GM19328 (cell line): Measurements from ENCODE around the gene INPP5E.
A peak's percentile ranks its signal among the peaks of the same experiment; 100 is the strongest.
"Not testable (repeated sequence)": the region's sequence is repeated elsewhere in the genome, so short reads cannot be mapped to it uniquely, and the experiment has no call there.

ENCODE experiments used
- ATAC-seq: cut with Tn5 transposase; IDR thresholded peaks from one replicate; pipeline ENCODE4 v1.9.1; 2021; ENCODE audit warnings: mild to moderate bottlenecking, moderate library complexity; ENCODE audit not compliant: unreplicated experiment

INPP5E gene

GRCh38 chr9:136407911-136408310, 31.7 kb downstream of the INPP5E start:
- ATAC-seq, result no peak

DNA sequence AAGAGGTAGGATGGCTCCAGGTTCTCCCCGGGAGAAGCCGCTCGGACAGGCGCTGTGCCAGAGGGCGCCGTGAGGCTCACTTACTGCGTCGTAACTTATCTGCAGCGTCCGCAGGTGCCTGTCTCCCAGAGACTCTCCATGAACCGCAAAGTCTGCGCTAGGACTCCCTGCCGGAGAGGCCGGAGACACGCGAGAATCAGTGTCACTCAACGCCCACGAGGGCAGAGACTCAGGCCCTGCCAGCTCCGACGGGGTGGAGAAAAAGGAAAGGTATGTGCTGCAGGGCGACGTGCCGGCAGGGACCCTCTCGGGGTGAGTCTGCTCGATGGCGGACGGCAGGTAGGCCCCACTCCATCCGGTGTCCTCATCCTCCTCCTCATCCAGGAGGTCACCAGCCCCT, 32.6 kb downstream of the INPP5E start:
- ATAC-seq, result not testable (repeated sequence)

DNA sequence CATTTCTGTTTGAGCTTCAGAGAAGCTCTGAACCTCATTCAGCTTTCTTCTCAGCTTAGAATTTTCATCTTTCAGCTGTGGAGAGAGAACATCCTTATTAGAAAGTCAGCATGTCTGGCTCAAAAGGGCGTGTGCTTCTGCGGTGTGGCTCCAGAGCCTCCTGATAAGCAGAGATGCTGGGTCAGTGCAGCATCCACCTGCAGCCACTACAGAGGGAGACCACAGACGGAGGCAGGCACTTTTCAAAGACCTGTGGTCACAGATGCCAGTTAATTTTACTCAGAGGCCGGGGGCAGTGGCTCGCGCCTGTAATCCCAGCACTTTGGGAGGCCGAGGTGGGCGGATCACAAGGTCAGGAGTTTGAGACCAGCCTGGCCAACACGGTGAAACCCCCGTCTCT, 33.7 kb downstream of the INPP5E start:
- not testable (repeated sequence) for ATAC-seq

DNA sequence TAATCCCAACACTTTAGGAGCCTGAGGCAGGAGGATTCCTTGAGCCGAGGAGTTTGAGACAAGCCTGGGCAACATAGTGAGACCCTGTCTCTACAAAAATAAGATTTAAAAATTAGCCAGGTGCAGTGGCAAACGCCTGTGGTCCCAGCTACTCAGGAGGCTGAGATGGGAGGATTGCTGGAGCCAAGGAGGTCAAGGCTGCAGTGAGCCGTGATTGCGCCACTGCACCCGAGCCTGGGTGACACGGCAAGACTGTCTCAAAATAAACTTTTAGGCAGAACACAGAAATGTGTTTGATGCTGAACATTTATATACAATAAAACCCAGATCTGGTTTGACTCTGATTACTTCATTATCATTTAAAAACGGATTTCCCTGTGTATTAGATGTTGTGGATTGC, 34.2 kb downstream of the INPP5E start:
- ATAC-seq, result no peak

DNA sequence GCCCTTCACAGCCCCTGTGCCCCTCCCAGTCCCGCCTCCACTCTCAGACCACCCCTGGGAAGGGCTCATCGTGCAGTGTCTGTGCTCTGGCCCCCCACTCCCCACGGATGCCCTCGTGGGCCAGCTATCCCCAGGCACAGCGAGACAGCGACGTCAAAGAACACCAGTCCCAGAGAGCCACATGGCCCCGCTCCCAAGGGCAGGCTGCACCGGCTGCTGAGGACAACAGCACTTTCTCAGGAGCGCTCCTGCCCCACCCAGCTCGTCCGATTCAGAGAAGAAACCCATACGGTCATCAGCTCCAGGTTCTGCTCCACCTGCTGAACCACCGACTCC, 34.9 kb downstream of the INPP5E start:
- no peak for ATAC-seq

DNA sequence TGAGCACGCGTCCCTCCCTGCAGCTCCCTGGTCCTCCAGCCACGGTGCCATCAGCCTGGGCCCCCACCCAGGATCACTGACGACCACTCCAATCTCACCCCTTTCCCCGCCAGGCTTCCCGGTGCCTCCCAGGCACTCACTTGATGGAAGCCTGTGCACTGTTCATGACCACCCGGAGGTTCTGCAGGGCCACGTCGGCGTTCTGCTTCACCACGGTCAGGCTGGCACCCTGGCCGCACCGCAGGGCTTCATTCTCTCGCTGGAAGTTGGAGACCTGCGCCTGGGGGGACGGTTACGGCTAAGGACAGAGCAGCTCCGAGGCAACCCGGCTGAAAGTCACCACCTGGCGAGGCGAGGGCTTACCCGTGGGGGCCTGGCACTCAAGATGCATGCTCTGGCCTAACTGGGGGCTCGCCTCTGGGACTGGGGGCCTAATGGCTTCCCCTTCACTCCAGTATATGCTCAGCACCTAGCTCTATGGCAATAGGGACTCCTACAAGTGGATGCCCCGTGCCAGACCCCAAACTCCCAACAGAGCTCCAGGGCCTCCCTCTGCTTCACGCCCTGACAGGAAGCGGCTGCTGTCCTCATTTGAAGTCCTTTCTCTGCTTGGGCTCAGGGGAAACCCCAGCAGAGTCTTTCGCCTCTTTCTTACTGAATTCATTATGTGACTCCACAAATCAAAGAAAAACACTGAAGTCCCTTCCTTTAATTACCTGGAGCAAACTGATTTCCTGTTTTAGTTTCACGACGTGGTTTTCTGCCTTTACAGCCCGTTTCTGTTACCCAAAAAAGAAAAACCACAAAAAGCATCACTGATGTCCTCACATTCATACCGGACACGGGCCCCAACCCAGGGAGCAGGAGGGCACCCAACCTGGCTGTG, 35.5 kb downstream of the INPP5E start:
- no peak for ATAC-seq

GRCh38 chr9:136403538-136403914, 36.1 kb downstream of the INPP5E start:
- no peak for ATAC-seq

DNA sequence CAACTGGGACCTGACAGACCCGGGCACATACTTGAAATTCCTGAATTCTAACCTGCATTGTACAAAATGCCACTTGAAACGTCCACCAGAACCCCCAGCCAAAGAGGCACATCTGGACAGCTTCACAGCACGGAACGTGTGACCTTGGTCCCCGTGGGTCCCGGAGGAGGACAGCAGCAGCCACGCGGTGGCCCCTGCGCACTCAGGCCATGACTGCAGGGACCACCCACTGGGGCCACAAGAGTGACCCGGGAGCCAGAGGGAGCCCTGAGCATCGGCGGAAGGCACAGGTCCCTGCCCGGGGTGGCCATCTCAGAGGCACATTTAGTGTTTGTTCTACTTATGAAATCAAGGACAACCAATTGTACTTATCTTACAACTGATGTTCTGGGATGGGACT, 37.6 kb downstream of the INPP5E start:
- no peak for ATAC-seq

- no peak for ATAC-seq
Measured at GRCh38 chr9:136401173-136401922, 38.3 kb downstream of the INPP5E start.

GRCh38 chr9:136400038-136400834, 39.4 kb downstream of the INPP5E start, which contains the start of gene SNAPC4:
SNAPC4 (minus strand) TSS chr9:136400170; CDS start chr9:136398428, 1,742 bp downstream.
- peak; percentile 72 for ATAC-seq

GRCh38 chr9:136399176-136400037, 40.2 kb downstream of the INPP5E start:
- ATAC-seq, result peak; percentile 19

- ATAC-seq, result no peak
Measured at GRCh38 chr9:136398286-136398685, 41.4 kb downstream of the INPP5E start.

DNA sequence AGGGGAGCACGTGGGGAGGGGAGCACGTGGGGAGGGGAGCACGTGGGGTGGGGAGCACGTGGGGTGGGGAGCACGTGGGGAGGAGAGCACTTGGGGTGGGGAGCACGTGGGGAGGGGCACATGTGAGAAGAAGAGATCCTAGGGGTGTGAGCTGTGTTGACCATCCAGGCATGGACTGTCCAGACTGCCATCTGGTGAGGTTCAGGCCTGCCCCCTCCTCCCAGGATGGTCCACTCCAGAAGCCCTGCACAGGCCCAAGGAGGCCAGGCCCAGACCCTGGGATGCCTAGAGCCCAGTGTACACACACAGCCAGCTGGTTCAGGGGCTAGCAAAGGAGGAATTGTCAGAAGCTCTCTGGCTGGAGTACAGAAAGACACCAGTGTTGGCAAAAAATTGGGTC, 42.0 kb downstream of the INPP5E start:
- ATAC-seq, result no peak

- ATAC-seq, result no peak
Measured at GRCh38 chr9:136396219-136396515, 43.5 kb downstream of the INPP5E start.

GRCh38 chr9:136395345-136396218, 44.1 kb downstream of the INPP5E start:
- ATAC-seq, result no peak

DNA sequence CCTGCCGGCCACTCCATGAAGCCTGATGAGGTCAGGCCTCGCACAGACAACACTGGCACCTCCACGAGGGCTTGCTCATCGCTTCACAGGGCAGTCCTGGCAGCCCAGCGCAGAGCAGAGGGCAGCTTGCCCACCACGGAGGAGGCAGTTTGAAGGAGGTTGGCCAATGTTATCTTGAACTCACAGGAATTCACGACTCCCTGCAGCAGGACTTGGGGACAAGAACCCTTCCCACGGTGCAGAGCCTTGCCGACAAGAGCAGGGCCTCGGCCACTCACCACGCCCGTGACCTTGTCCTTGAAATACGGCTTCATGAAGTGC, 44.7 kb downstream of the INPP5E start:
- ATAC-seq, result no peak

- no peak for ATAC-seq
Measured at GRCh38 chr9:136394312-136395019, 45.2 kb downstream of the INPP5E start.

- ATAC-seq, result no peak
Measured at GRCh38 chr9:136393531-136393930, 46.1 kb downstream of the INPP5E start.
